HG03108 (cell line): Measurements from ENCODE around the gene MPHOSPH9.
"Not testable (repeated sequence)": the region's sequence is repeated elsewhere in the genome, so short reads cannot be mapped to it uniquely, and the experiment has no call there.

Experiments used
- ATAC-seq: cut with Tn5 transposase; IDR thresholded peaks from one replicate; pipeline ENCODE4 v1.9.1; 2021; ENCODE audit warnings: moderate library complexity; ENCODE audit not compliant: unreplicated experiment

MPHOSPH9 gene

GRCh38 chr12:123227581-123228258 is 5.2 kb downstream of the MPHOSPH9 start:
- no peak for ATAC-seq

GRCh38 chr12:123225443-123225842 is 7.5 kb downstream of the MPHOSPH9 start:
- ATAC-seq = no peak

- ATAC-seq = peak; percentile 79
Observed at GRCh38 chr12:123223241-123223668, 9.7 kb downstream of the MPHOSPH9 start.

GRCh38 chr12:123207815-123208214 is 25.1 kb downstream of the MPHOSPH9 start:
- ATAC-seq = not testable (repeated sequence)

GRCh38 chr12:123206794-123207193 is 26.1 kb downstream of the MPHOSPH9 start:
- not testable (repeated sequence) for ATAC-seq

GRCh38 chr12:123200414-123200813 is 32.5 kb downstream of the MPHOSPH9 start:
- no peak for ATAC-seq

- ATAC-seq = no peak
Observed at GRCh38 chr12:123199936-123200335, 33.0 kb downstream of the MPHOSPH9 start.

- no peak for ATAC-seq
Observed at GRCh38 chr12:123187637-123188036, 45.3 kb downstream of the MPHOSPH9 start.

GRCh38 chr12:123180171-123180570 is 52.8 kb downstream of the MPHOSPH9 start:
- ATAC-seq = no peak

- ATAC-seq = no peak
Observed at GRCh38 chr12:123171967-123172366, 61.0 kb downstream of the MPHOSPH9 start.

- no peak for ATAC-seq
Observed at GRCh38 chr12:123167329-123167728, 65.6 kb downstream of the MPHOSPH9 start.

- ATAC-seq = no peak
Observed at GRCh38 chr12:123165537-123165936, 67.4 kb downstream of the MPHOSPH9 start.

GRCh38 chr12:123164710-123165261 is 68.2 kb downstream of the MPHOSPH9 start:
- no peak for ATAC-seq

- ATAC-seq = no peak
Observed at GRCh38 chr12:123164222-123164621, 68.7 kb downstream of the MPHOSPH9 start.

- ATAC-seq = no peak
Observed at GRCh38 chr12:123163227-123163626, 69.7 kb downstream of the MPHOSPH9 start.

GRCh38 chr12:123160801-123161487 is 72.0 kb downstream of the MPHOSPH9 start:
- ATAC-seq = no peak

- no peak for ATAC-seq
Observed at GRCh38 chr12:123153906-123154305, 79.0 kb downstream of the MPHOSPH9 start.

- no peak for ATAC-seq
Observed at GRCh38 chr12:123152833-123153232, 80.1 kb downstream of the MPHOSPH9 start.

GRCh38 chr12:123151457-123152454 is 81.2 kb downstream of the MPHOSPH9 start:
- ATAC-seq = peak; percentile 17

GRCh38 chr12:123150744-123151456 is 82.0 kb downstream of the MPHOSPH9 start, which contains the start of gene PITPNM2:
TSS of gene PITPNM2 (minus strand) at chr12:123151090. CDS start at chr12:123034590, 116,500 bp downstream.
- ATAC-seq = peak; percentile 54
